OCI-LY1 (cell line): ENCODE measurements around the gene SMIM9.

ENCODE experiments used
- H2AFZ ChIP-seq: fragments of 200-600 bp; sonication (generic), shearing (Covaris generic); 2 replicates; pipeline ENCODE4 v1.6.0; 2014; ENCODE audit warnings: antibody characterized with exemption, mild to moderate bottlenecking, low read length
- H3F3A ChIP-seq: fragments of 200-600 bp; sonication (generic), shearing (Covaris generic); 2 replicates; pipeline ENCODE4 v1.6.0; 2014; ENCODE audit warnings: mild to moderate bottlenecking, antibody characterized with exemption, low read length, moderate library complexity; ENCODE audit not compliant: insufficient read depth
- H3K27ac ChIP-seq: fragments of 200-600 bp; sonication (generic); 2 replicates; pipeline ENCODE4 v1.5.1; 2014; ENCODE audit warnings: low read length, mixed run types, mild to moderate bottlenecking, low read depth; ENCODE audit not compliant: poor library complexity, severe bottlenecking
- H3K27me3 ChIP-seq: fragments of 200-600 bp; sonication (generic); 2 replicates; pipeline ENCODE4 v1.6.0; 2014; ENCODE audit warnings: antibody characterized with exemption, mild to moderate bottlenecking, low read length, moderate library complexity; ENCODE audit not compliant: insufficient read depth
- H3K36me3 ChIP-seq: fragments of 200-600 bp; sonication (generic); 2 replicates; pipeline ENCODE4 v1.6.1; 2014; ENCODE audit warnings: mild to moderate bottlenecking, antibody characterized with exemption, low read length, moderate library complexity, mixed read lengths; ENCODE audit not compliant: insufficient read depth
- H3K4me1 ChIP-seq: fragments of 200-600 bp; sonication (generic); 2 replicates; pipeline ENCODE4 v1.5.1; 2014; ENCODE audit warnings: mild to moderate bottlenecking, low read length, moderate library complexity; ENCODE audit not compliant: insufficient read depth, severe bottlenecking
- H3K4me2 ChIP-seq: fragments of 200-600 bp; sonication (generic), shearing (Covaris generic); 2 replicates; pipeline ENCODE4 v1.6.1; 2014; ENCODE audit warnings: low read length
- H3K4me3 ChIP-seq: fragments of 200-600 bp; sonication (generic); 2 replicates; pipeline ENCODE4 v1.5.1; 2014; ENCODE audit warnings: low read length, low read depth, mild to moderate bottlenecking, mixed read lengths; ENCODE audit not compliant: poor library complexity, severe bottlenecking
- H3K79me2 ChIP-seq: fragments of 200-600 bp; shearing (Covaris generic); 2 replicates; pipeline ENCODE4 v1.6.1; 2016; ENCODE audit warnings: mixed run types, low read length, mixed read lengths; ENCODE audit not compliant: insufficient read depth
- H3K9ac ChIP-seq: fragments of 200-600 bp; sonication (generic), shearing (Covaris generic); 2 replicates; pipeline ENCODE4 v1.6.1; 2014; ENCODE audit warnings: mild to moderate bottlenecking, low read length, mixed read lengths
- H3K9me2 ChIP-seq: fragments of 200-600 bp; sonication (generic), shearing (Covaris generic); 2 replicates; pipeline ENCODE4 v1.6.1; 2014; ENCODE audit warnings: low read depth, mild to moderate bottlenecking, low read length, mixed read lengths
- H3K9me3 ChIP-seq: fragments of 200-600 bp; shearing (Covaris generic); 2 replicates; pipeline ENCODE4 v1.6.1; 2014; ENCODE audit warnings: low read length, mixed read lengths
- H4K20me1 ChIP-seq: fragments of 200-600 bp; sonication (generic), shearing (Covaris generic); 2 replicates; pipeline ENCODE4 v1.6.0; 2016; ENCODE audit warnings: mild to moderate bottlenecking, low read length; ENCODE audit not compliant: insufficient read depth
- CTCF ChIP-seq: fragments of 200-600 bp; sonication (generic), shearing (Covaris generic); IDR thresholded peaks from 2 replicates; pipeline ENCODE4 v1.5.1; 2017; ENCODE audit warnings: mild to moderate bottlenecking, antibody characterized with exemption, low read length, moderate library complexity, mixed read lengths
- EZH2 ChIP-seq: fragments of 200-600 bp; sonication (generic), shearing (Covaris generic); IDR thresholded peaks from 2 replicates; pipeline ENCODE4 v1.8.0; 2017; ENCODE audit warnings: borderline replicate concordance, mixed run types, mild to moderate bottlenecking, antibody characterized with exemption, low read length, moderate library complexity, mixed read lengths

The SMIM9 gene

GRCh38 chrX:154780968-154781367 lies 53.5 kb downstream of the SMIM9 start:
- H3K9me3 ChIP-seq: no peaks in the 10 kb centered on the region
- no peak for TF ChIP-seq CTCF
- TF ChIP-seq EZH2: no peak
- no peak overlapping the region for H2AFZ ChIP-seq
- H4K20me1 ChIP-seq: no peaks in the 10 kb centered on the region
- H3K27me3 ChIP-seq: no peaks in the 10 kb centered on the region
- no peaks in the 10 kb centered on the region for H3F3A ChIP-seq
- no peaks in the 10 kb centered on the region for H3K9me2 ChIP-seq
- H3K4me3 ChIP-seq: no peak overlapping the region
- H3K4me2 ChIP-seq: no peak overlapping the region
- no peak overlapping the region for H3K9ac ChIP-seq
- no peaks in the 10 kb centered on the region for H3K4me1 ChIP-seq
- H3K36me3 ChIP-seq: peaks cover 31% of the 10 kb centered on the region
- no peaks in the 10 kb centered on the region for H3K79me2 ChIP-seq
- no peak overlapping the region for H3K27ac ChIP-seq

GRCh38 chrX:154779261-154779660 lies 55.2 kb downstream of the SMIM9 start:
- H3F3A ChIP-seq: no peaks in the 10 kb centered on the region
- no peak overlapping the region for H3K27ac ChIP-seq
- H3K9me3 ChIP-seq: no peaks in the 10 kb centered on the region
- no peaks in the 10 kb centered on the region for H4K20me1 ChIP-seq
- H3K9me2 ChIP-seq: no peaks in the 10 kb centered on the region
- peaks cover 48% of the 10 kb centered on the region for H3K36me3 ChIP-seq
- no peaks in the 10 kb centered on the region for H3K27me3 ChIP-seq
- TF ChIP-seq CTCF: no peak
- TF ChIP-seq EZH2: no peak
- H3K4me2 ChIP-seq: no peak overlapping the region
- H2AFZ ChIP-seq: no peak overlapping the region
- H3K9ac ChIP-seq: no peak overlapping the region
- H3K79me2 ChIP-seq: no peaks in the 10 kb centered on the region
- H3K4me1 ChIP-seq: no peaks in the 10 kb centered on the region
- H3K4me3 ChIP-seq: no peak overlapping the region

- Histone ChIP-seq H2AFZ (no peak overlapping the region), H3K9ac (no peak overlapping the region), H3F3A (no peaks in the 10 kb centered on the region), H4K20me1 (no peaks in the 10 kb centered on the region), H3K27ac (no peak overlapping the region), H3K4me1 (no peaks in the 10 kb centered on the region), H3K4me2 (no peak overlapping the region), H3K9me3 (no peaks in the 10 kb centered on the region), H3K79me2 (no peaks in the 10 kb centered on the region), H3K4me3 (no peak overlapping the region), H3K27me3 (no peaks in the 10 kb centered on the region), H3K36me3 (peaks cover 67% of the 10 kb centered on the region), H3K9me2 (no peaks in the 10 kb centered on the region)
- TF ChIP-seq EZH2 (no peak), CTCF (no peak)
Observed at GRCh38 chrX:154776753-154777152, 57.7 kb downstream of the SMIM9 start.
